HepG2 (cell line): Measurements from ENCODE around the gene CAPZB. TPM values are rescaled to one million over a fixed set of nuclear protein-coding genes. Genes with fewer than 3 reads are reported as not detected.

Source experiments
- ATAC-seq: fragments of 200-7000 bp; cut with Tn5 transposase; 3 replicates; pipeline ENCODE4 v1.9.1; 2020; ENCODE audit warnings: mild to moderate bottlenecking, moderate library complexity
- BruUV-seq: library from RNA; stranded (reverse); fragments of 400-500 nt; replicated peaks from 2 replicates; lab custom pipeline; 2021; lab: Mats Ljungman, UMichigan
- CTCF ChIA-PET: fragments of 300-600 bp; formaldehyde crosslinking; extraction: SDS; loops from one replicate; lab custom pipeline; 2021; ENCODE audit warnings: low total read pairs, inconsistent platforms, low intra/inter-chr PET ratio; lab: Yijun Ruan, JAX
- POLR2A ChIA-PET: fragments of 350-600 bp; sonication (Branson Sonifier 250); formaldehyde crosslinking; loops from one replicate; lab custom pipeline; 2020; ENCODE audit warnings: antibody characterized with exemption, inconsistent platforms; lab: Yijun Ruan, JAX
- DNase-seq: peaks from one replicate; pipeline ENCODE4 v3.0.0-alpha.2; 2015; ENCODE audit warnings: low spot score
- FAIRE-seq: peaks from 3 replicates; lab custom pipeline; 2011; peaks lifted over from hg19 to GRCh38; lab: Jason Lieb, UNC
- H2AFZ ChIP-seq: one replicate; pipeline ENCODE4 v1.6.1; 2011; ENCODE audit warnings: low read length, inconsistent platforms
- H3K27ac ChIP-seq: fragments of 300-600 bp; 3 replicates; pipeline ENCODE4 v1.8.0; 2011; ENCODE audit warnings: mixed run types, mild to moderate bottlenecking, mixed read lengths, low read length, inconsistent platforms; ENCODE audit not compliant: insufficient read depth; ENCODE audit errors: extremely low read length
- H3K27me3 ChIP-seq, 2 experiments: fragments of 200-600 bp in 1 of 2; 2 replicates in 1 of 2; 3 replicates in 1 of 2; pipeline versions ENCODE4 v1.6.0 to v1.8.0; 2011; ENCODE audit warnings: low read length in 2 of 2, mild to moderate bottlenecking in 2 of 2, moderate library complexity in 2 of 2, inconsistent platforms in 1 of 2; ENCODE audit not compliant: insufficient read depth in 2 of 2, control insufficient read depth in 1 of 2
- H3K36me3 ChIP-seq, 2 experiments: fragments of 200-600 bp in 1 of 2; replicated peaks in 1 of 2; 2 replicates in 1 of 2; 3 replicates in 1 of 2; pipeline versions ENCODE4 v1.5.1 to v1.8.0; 2011; ENCODE audit warnings: low read length in 2 of 2, inconsistent platforms in 1 of 2; ENCODE audit not compliant: insufficient read depth in 2 of 2, control insufficient read depth in 1 of 2
- H3K4me1 ChIP-seq: 2 replicates; pipeline ENCODE4 v1.5.1; 2012; ENCODE audit warnings: low read length, inconsistent platforms; ENCODE audit not compliant: insufficient read depth
- H3K4me2 ChIP-seq: 2 replicates; pipeline ENCODE4 v1.6.0; 2011; ENCODE audit warnings: low read depth, low read length, inconsistent platforms
- H3K4me3 ChIP-seq, 3 experiments: fragments of 200-600 bp in 1 of 3; sonication (generic), shearing (Covaris generic) in 1 of 3; replicated peaks in 1 of 3; 2 replicates each; pipeline ENCODE4 v1.5.1; 2011 to 2016; ENCODE audit warnings: low read length in 3 of 3, inconsistent platforms in 2 of 3, low read depth in 2 of 3, mild to moderate bottlenecking in 2 of 3, control low read depth in 1 of 3, mixed read lengths in 1 of 3; ENCODE audit not compliant: insufficient read depth in 1 of 3
- H3K79me2 ChIP-seq: one replicate; pipeline ENCODE4 v1.6.1; 2011; ENCODE audit warnings: low read length, inconsistent platforms; ENCODE audit not compliant: insufficient read depth
- H3K9ac ChIP-seq: 2 replicates; pipeline ENCODE4 v1.6.0; 2011; ENCODE audit warnings: mild to moderate bottlenecking, low read depth, low read length, inconsistent platforms; ENCODE audit not compliant: insufficient read depth
- H3K9me3 ChIP-seq: 2 replicates; pipeline ENCODE4 v1.5.1; 2012; ENCODE audit warnings: mild to moderate bottlenecking, low read length
- H4K20me1 ChIP-seq: 2 replicates; pipeline ENCODE4 v1.6.0; 2011; ENCODE audit warnings: inconsistent platforms, mild to moderate bottlenecking, low read length, moderate library complexity; ENCODE audit not compliant: insufficient read depth
- JUNB ChIP-seq: sonication (generic); formaldehyde crosslinking; IDR thresholded peaks from 2 replicates; pipeline ENCODE4 v1.8.0; 2022; ENCODE audit warnings: missing genetic modification reagents, mild to moderate bottlenecking, borderline replicate concordance
- WGBS: methylation state at CpG from one replicate; pipeline ENCODE4 v1.1.6; 2017; ENCODE audit warnings: low lambda C conversion rate; 5-methylcytosine and 5-hydroxymethylcytosine counted together
- in situ Hi-C: cut with HindIII; loops from 2 replicates; pipeline ENCODE4 v1.10.0; 2017; ENCODE audit warnings: low pct_unique_long_range_greater_than_20kb; ENCODE audit not compliant: extremely low pct_ligation_motif_present
- intact Hi-C: fragments of 100-400 bp; cut with micrococcal nuclease; formaldehyde crosslinking; loops from one replicate; pipeline ENCODE4 v1.10.0; 2022; ENCODE audit not compliant: unreplicated experiment
- polyA plus RNA-seq, 8 experiments: library from polyadenylated mRNA; depleted of rRNA in 3 of 8; stranded (reverse) in 7 of 8; unstranded in 1 of 8; fragments of >200 nt; fragmentation: Illumina TruSeq in 4 of 8; extraction: Trizol in 4 of 8; gene quantifications; 2 replicates each; pipeline versions ENCODE4 v1.2.1 to v1.2.3, GENCODE V29; 2011 to 2016; ENCODE audit warnings: low read depth in 4 of 8, missing spikeins in 1 of 8, mixed read lengths in 1 of 8; ENCODE audit not compliant: insufficient read depth in 1 of 8
- total RNA-seq, 5 experiments: library from RNA; depleted of rRNA; stranded (reverse); fragments of >200 nt; fragmentation: Illumina TruSeq; extraction: Trizol; gene quantifications; 2 replicates each; pipeline ENCODE4 v1.2.3, GENCODE V29; 2016; ENCODE audit warnings: low read depth in 1 of 5
- TF ChIP-seq, protein P1 (sequence below): sonication (generic); formaldehyde crosslinking; IDR thresholded peaks from 2 replicates; pipeline ENCODE4 v1.4.0; 2020; ENCODE audit warnings: mild to moderate bottlenecking, missing genetic modification reagents
- TF ChIP-seq, protein P2 (sequence below): sonication (generic); formaldehyde crosslinking; IDR thresholded peaks from 2 replicates; pipeline ENCODE4 v1.5.0; 2020; ENCODE audit warnings: mild to moderate bottlenecking, missing genetic modification reagents
- TF ChIP-seq, protein P3 (sequence below): sonication (generic); formaldehyde crosslinking; conservative IDR thresholded peaks from 2 replicates; pipeline ENCODE4 v1.4.0; 2020; ENCODE audit warnings: missing genetic modification reagents

Gene CAPZB
- total and polyA plus RNA-seq, 2 of the 13 experiments (the other 11 are each of a cell fraction or from before 2014, with no cell fraction given), result 58.9 to 76.9 TPM

DNA sequence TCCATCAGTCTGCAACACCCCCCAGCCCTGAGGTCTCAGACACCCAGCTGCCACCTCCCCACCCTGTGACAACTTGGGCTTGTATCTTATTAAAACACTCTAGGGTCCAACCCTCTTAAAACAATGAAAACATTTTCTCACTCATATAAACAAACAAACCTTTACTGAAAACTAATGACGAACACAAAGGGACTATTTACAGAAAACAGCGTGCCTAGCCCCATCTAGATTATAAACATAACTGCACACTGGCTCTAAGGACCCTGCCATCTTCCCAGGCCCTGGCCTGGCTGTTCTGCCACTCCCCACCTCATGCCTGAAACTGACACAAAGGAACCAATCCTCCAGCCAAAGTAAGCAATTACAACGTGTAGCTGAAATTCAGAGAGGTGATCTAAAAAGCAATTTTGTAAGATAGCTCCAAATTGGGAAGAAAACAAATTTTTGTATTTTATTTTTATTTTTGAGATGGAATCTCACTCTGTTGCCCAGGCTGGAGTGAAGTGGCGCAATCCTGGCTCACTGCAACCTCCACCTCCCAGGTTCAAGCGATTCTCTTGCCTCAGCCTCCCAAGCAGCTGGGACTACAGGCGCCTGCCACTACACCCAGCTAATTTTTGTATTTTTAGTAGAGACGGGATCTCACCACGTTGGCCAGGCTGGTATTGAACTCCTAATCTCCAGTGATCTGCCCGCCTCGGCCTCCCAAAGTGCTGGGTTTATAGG, 40.9 kb downstream of the CAPZB start:
- Histone ChIP-seq H3K9ac (no peak overlapping the region), H2AFZ (no peak overlapping the region), H3K79me2 (peaks cover 77% of the 10 kb centered on the region), H3K4me2 (no peak overlapping the region), H3K4me1 (peaks cover 91% of the 10 kb centered on the region), H3K36me3 (peaks cover 5 to 19% of the 10 kb centered on the region in 2 experiments; a peak in 3 of 5 replicates), H3K4me3 (no peak overlapping the region), H4K20me1 (peaks cover 12% of the 10 kb centered on the region), H3K27ac (no peak overlapping the region), H3K27me3 (no peaks in the 10 kb centered on the region), H3K9me3 (no peaks in the 10 kb centered on the region)
- WGBS, result 88% methylated on average over 10 of the region's 10 CpGs
- in situ Hi-C loops (no loop called here), intact Hi-C loops (no loop called here)
- no peak for ATAC-seq
- DNase-seq, result no peak
- no peak for FAIRE-seq
- ChIA-PET CTCF (interaction anchor here (1.6 kb wide), 1 partner anchor 8 kb away, joined by 3 read pairs; no protein-coding TSS in a partner anchor), POLR2A (no interaction called here)
- no TSS peak for BruUV-seq
- TF ChIP-seq, protein P1, sequence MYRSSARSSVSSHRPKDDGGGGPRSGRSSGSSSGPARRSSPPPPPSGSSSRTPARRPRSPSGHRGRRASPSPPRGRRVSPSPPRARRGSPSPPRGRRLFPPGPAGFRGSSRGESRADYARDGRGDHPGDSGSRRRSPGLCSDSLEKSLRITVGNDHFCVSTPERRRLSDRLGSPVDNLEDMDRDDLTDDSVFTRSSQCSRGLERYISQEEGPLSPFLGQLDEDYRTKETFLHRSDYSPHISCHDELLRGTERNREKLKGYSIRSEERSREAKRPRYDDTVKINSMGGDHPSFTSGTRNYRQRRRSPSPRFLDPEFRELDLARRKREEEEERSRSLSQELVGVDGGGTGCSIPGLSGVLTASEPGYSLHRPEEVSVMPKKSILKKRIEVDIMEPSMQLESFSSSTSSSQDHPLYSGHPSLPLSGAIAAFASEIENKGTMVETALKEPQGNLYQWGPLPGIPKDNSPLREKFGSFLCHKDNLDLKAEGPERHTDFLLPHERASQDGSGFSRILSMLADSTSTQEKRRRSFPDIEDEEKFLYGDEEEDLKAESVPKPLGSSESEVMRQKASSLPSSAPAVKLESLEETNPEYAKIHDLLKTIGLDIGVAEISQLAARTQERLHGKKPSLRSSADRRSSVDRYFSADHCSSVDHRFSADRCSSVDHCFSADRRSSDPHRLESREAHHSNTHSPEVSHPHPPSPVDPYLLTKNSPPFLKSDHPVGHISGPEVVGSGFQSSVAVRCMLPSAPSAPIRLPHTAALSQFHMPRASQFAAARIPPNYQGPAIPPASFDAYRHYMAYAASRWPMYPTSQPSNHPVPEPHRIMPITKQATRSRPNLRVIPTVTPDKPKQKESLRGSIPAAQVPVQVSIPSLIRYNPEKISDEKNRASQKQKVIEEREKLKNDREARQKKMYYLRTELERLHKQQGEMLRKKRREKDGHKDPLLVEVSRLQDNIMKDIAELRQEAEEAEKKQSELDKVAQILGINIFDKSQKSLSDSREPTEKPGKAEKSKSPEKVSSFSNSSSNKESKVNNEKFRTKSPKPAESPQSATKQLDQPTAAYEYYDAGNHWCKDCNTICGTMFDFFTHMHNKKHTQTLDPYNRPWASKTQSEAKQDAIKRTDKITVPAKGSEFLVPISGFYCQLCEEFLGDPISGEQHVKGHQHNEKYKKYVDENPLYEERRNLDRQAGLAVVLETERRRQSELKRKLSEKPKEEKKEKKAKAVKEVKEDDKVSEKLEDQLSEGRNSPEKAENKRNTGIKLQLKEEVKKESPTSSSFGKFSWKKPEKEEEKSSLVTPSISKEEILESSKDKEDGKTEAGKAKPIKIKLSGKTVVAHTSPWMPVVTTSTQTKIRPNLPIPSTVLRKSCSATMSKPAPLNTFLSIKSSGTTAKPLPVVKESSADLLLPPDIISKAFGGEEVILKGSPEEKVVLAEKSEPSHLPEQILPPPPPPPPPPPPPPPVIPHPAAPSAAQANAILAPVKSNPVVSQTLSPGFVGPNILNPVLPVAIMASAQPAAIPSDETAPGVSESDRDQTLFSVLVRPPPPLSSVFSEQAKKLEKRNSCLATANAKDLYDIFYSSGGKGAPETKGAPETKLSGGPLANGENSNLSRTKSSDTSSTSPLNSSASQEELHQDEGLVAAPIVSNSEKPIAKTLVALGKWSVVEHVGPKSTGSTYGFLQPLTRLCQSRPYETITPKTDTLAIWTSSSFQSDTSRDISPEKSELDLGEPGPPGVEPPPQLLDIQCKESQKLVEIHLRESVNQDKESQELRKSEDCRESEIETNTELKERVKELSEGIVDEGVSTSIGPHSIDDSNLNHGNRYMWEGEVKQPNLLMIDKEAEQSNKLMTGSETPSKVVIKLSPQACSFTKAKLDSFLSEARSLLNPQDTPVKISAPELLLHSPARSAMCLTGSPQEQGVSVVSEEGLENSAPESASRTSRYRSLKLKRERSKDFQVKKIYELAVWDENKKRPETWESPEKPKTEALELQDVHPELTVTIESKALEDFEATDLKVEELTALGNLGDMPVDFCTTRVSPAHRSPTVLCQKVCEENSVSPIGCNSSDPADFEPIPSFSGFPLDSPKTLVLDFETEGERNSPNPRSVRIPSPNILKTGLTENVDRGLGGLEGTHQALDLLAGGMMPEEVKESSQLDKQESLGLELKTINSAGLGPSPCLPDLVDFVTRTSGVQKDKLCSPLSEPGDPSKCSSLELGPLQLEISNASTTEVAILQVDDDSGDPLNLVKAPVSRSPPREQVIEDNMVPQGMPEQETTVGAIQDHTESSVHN (CRISPR knock-in tag), result no peak
- TF ChIP-seq, protein P2, sequence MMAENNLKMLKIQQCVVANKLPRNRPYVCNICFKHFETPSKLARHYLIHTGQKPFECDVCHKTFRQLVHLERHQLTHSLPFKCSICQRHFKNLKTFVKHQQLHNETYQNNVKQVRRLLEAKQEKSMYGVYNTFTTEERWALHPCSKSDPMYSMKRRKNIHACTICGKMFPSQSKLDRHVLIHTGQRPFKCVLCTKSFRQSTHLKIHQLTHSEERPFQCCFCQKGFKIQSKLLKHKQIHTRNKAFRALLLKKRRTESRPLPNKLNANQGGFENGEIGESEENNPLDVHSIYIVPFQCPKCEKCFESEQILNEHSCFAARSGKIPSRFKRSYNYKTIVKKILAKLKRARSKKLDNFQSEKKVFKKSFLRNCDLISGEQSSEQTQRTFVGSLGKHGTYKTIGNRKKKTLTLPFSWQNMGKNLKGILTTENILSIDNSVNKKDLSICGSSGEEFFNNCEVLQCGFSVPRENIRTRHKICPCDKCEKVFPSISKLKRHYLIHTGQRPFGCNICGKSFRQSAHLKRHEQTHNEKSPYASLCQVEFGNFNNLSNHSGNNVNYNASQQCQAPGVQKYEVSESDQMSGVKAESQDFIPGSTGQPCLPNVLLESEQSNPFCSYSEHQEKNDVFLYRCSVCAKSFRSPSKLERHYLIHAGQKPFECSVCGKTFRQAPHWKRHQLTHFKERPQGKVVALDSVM (CRISPR knock-in tag), result peak; percentile 60
- TF ChIP-seq, protein P3, sequence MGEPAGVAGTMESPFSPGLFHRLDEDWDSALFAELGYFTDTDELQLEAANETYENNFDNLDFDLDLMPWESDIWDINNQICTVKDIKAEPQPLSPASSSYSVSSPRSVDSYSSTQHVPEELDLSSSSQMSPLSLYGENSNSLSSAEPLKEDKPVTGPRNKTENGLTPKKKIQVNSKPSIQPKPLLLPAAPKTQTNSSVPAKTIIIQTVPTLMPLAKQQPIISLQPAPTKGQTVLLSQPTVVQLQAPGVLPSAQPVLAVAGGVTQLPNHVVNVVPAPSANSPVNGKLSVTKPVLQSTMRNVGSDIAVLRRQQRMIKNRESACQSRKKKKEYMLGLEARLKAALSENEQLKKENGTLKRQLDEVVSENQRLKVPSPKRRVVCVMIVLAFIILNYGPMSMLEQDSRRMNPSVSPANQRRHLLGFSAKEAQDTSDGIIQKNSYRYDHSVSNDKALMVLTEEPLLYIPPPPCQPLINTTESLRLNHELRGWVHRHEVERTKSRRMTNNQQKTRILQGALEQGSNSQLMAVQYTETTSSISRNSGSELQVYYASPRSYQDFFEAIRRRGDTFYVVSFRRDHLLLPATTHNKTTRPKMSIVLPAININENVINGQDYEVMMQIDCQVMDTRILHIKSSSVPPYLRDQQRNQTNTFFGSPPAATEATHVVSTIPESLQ (CRISPR knock-in tag), result no peak
- no peak for TF ChIP-seq JUNB (CRISPR knock-in tag)
